ENCODE data around the gene NOX5. TPM values are rescaled to one million over a fixed set of nuclear protein-coding genes. Genes with fewer than 3 reads are reported as not detected.

The NOX5 gene
- total RNA-seq, 1 donor from 2014 or later, result not detected

DNA sequence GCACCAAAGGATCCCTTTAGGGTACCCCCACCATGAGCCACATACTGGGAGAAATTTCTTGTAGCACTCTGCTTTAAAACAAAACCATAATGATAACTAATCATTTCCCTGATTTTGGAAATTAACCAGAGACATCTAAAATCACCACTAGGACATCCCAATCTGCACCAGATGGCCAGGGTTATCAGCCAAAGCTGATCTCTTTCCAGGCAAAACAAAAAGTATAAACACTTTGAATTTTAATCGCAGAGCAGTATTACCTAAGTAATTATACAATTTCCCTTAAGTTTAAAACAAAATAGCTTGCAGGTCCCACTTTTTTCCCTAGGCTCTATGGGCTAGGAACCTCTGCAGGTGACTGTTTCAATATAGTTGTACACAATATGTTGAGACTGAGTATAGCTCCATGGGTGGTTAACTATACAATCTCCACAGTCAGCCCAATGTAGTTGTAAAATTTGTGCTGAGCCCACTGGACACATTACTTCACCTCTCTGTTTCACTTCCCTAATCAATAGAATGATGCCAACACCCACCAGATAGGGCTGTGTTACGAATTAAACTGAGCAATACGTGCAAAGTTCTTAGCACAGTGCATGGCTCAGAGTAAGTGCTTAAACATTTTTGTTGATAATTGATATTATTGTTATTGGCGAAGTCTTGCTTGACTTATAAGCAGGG is 629 bp upstream of the NOX5 start:
- H3K4me3 Mint-ChIP-seq (ENCODE audit: low read depth), result no peak overlapping the region
- no peaks in the 10 kb centered on the region for H3K36me3 Mint-ChIP-seq (ENCODE audit: insufficient read depth)
- H3K27ac Mint-ChIP-seq, result no peak overlapping the region
- peaks cover 5% of the 10 kb centered on the region for H3K4me1 Mint-ChIP-seq (ENCODE audit: low read depth)
- peaks cover 13% of the 10 kb centered on the region for H3K27me3 Mint-ChIP-seq
- no peak for DNase-seq (ENCODE audit: low spot score, unreplicated experiment)
- peaks cover 10% of the 10 kb centered on the region for H3K9me3 Mint-ChIP-seq (ENCODE audit: low read depth)
- TF ChIP-seq, protein P1, sequence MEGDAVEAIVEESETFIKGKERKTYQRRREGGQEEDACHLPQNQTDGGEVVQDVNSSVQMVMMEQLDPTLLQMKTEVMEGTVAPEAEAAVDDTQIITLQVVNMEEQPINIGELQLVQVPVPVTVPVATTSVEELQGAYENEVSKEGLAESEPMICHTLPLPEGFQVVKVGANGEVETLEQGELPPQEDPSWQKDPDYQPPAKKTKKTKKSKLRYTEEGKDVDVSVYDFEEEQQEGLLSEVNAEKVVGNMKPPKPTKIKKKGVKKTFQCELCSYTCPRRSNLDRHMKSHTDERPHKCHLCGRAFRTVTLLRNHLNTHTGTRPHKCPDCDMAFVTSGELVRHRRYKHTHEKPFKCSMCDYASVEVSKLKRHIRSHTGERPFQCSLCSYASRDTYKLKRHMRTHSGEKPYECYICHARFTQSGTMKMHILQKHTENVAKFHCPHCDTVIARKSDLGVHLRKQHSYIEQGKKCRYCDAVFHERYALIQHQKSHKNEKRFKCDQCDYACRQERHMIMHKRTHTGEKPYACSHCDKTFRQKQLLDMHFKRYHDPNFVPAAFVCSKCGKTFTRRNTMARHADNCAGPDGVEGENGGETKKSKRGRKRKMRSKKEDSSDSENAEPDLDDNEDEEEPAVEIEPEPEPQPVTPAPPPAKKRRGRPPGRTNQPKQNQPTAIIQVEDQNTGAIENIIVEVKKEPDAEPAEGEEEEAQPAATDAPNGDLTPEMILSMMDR (IDR thresholded peaks at IDR 0.05; ENCODE audit: unreplicated experiment), result no peak

DNA sequence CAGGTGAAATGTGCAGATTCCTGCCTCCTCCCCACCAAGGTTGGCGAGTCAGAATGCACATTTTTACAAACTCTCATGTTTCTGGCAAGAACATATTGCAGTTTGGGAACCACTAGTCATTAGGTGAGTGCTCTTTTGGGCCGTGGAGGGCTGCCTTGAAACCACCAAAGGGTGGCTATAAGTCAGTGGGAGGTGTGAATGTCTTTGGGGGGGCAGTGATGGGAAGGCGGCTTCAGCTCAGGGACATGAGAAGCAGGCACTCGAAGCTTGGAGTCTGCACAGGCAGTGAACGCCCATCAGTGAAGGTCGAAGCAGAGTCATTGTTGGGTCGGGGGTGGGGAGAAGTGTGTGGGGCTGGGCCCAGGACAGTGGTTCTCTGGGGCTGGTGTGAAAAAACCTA is 1.1 kb downstream of the NOX5 start:
- no peak for DNase-seq (ENCODE audit: low spot score, unreplicated experiment)
- H3K27me3 Mint-ChIP-seq, result peaks cover 13% of the 10 kb centered on the region
- H3K9me3 Mint-ChIP-seq (ENCODE audit: low read depth), result no peaks in the 10 kb centered on the region
- H3K4me1 Mint-ChIP-seq (ENCODE audit: low read depth), result no peaks in the 10 kb centered on the region
- no peaks in the 10 kb centered on the region for H3K36me3 Mint-ChIP-seq (ENCODE audit: insufficient read depth)
- TF ChIP-seq, protein P1 (IDR thresholded peaks at IDR 0.05; ENCODE audit: unreplicated experiment), result no peak
- no peak overlapping the region for H3K27ac Mint-ChIP-seq
- H3K4me3 Mint-ChIP-seq (ENCODE audit: low read depth), result no peak overlapping the region

DNA sequence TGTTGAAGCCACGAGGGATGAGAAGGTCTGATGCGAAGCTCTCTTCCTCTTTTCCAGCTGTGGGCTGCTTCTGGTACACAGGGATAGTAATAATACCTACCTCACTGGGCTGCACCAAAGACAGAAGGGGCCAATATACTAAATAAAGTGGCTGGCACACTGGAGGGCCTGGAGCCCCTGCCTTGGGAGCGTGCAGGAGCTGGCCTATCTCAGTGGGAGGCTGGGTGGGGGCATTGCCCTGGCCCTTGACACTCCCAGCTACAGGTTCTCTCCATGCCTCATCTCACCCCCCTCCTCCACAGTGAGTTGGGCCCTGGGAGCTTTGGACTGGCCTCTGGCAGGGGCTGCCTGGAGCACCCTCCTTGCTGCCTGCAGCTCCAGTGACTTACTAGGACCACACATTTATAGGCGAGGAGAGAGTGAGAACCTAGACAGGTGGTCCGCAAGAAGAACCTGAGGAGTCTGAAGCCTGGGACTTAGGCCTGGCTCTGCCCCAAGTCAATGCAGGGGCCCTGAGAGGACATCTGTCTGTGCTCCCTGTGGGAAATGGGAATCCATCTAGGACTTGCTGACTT is 1.6 kb downstream of the NOX5 start:
- no peaks in the 10 kb centered on the region for H3K36me3 Mint-ChIP-seq (ENCODE audit: insufficient read depth)

DNA sequence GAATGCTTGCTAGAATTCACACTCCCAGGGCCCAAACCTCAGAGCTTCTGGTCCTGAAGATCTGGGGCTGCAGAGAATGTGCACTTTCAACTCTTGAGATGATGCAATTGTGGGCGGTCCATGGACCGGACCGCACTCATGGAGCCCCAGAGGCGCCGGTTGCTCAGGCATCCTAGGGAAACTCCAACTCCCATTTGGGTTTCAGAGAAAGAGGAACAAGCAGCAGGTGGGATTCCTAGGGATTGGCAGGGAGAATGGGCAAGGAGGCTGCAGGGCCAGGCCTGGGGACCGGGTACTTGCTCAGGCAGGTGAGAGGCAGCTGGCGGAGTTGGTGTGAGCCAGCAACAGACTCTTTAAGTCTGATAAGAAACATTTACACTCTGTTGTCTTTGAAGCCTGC is 3.5 kb downstream of the NOX5 start:
- TF ChIP-seq, protein P1 (IDR thresholded peaks at IDR 0.05; ENCODE audit: unreplicated experiment), result no peak
- Mint-ChIP-seq H3K36me3 (ENCODE audit: insufficient read depth) (no peaks in the 10 kb centered on the region), H3K27ac (no peak overlapping the region), H3K4me1 (ENCODE audit: low read depth) (no peaks in the 10 kb centered on the region), H3K27me3 (peaks cover 10% of the 10 kb centered on the region), H3K4me3 (ENCODE audit: low read depth) (no peak overlapping the region), H3K9me3 (ENCODE audit: low read depth) (no peaks in the 10 kb centered on the region)
- no peak for DNase-seq (ENCODE audit: low spot score, unreplicated experiment)

More for the DNA sequence above, 1.6 kb downstream of the NOX5 start:
- Mint-ChIP-seq H3K27ac (no peak overlapping the region), H3K27me3 (peaks cover 13% of the 10 kb centered on the region), H3K4me1 (ENCODE audit: low read depth) (no peaks in the 10 kb centered on the region), H3K4me3 (ENCODE audit: low read depth) (no peak overlapping the region), H3K9me3 (ENCODE audit: low read depth) (no peaks in the 10 kb centered on the region)
- TF ChIP-seq, protein P1 (IDR thresholded peaks at IDR 0.05; ENCODE audit: unreplicated experiment), result no peak
- DNase-seq (ENCODE audit: low spot score, unreplicated experiment), result no peak

DNA sequence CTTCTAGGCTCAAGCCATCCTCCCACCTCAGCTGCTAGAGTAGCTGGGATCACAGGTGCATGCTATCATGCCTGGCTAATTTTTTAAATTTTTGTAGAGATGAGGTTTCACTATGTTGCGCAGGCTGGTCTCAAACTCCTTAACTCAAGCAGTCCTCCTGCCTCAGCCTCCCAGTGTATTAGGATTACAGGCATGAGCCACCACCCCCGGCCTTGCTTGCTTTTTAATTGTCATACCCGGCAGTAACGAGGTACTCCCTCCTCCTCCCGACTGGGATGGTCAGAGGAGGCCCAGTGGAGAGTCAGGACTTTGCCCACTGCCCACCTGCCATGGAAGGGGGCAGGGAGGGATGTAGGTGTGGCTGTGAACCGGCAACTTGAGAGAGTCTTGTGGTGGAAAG is 4.5 kb downstream of the NOX5 start:
- H3K27me3 Mint-ChIP-seq, result peaks cover 10% of the 10 kb centered on the region
- no peak overlapping the region for H3K27ac Mint-ChIP-seq
- TF ChIP-seq, protein P1 (IDR thresholded peaks at IDR 0.05; ENCODE audit: unreplicated experiment), result no peak
- no peak for DNase-seq (ENCODE audit: low spot score, unreplicated experiment)
- no peaks in the 10 kb centered on the region for H3K4me1 Mint-ChIP-seq (ENCODE audit: low read depth)
- H3K36me3 Mint-ChIP-seq (ENCODE audit: insufficient read depth), result no peaks in the 10 kb centered on the region
- no peak overlapping the region for H3K4me3 Mint-ChIP-seq (ENCODE audit: low read depth)
- no peaks in the 10 kb centered on the region for H3K9me3 Mint-ChIP-seq (ENCODE audit: low read depth)
